A549 (cell line): ENCODE results near the gene SH2D1B. TPM values are rescaled to one million over a fixed set of nuclear protein-coding genes. Genes with fewer than 3 reads are reported as not detected.

Experiments
- ATAC-seq, 2 experiments: fragments of 200-7000 bp in 1 of 2; fragments of >200 bp in 1 of 2; cut with Nextera tagmentation in 1 of 2; cut with Tn5 transposase in 1 of 2; 3 replicates each; pipeline versions ENCODE4 v1.8.0 to v1.9.1; 2018 to 2020; ENCODE audit warnings: mild to moderate bottlenecking in 1 of 2, moderate library complexity in 1 of 2
- CTCF ChIA-PET: fragments of 300-600 bp; sonication (Branson Sonifier 250); formaldehyde crosslinking; extraction: SDS; loops from one replicate; lab custom pipeline; 2021; ENCODE audit warnings: antibody characterized with exemption, inconsistent platforms; lab: Yijun Ruan, JAX
- POLR2A ChIA-PET: fragments of 350-600 bp; formaldehyde crosslinking; extraction: SDS; loops from one replicate; lab custom pipeline; 2021; ENCODE audit warnings: antibody characterized with exemption, inconsistent platforms; lab: Yijun Ruan, JAX
- DNase-seq, 2 experiments: peaks; one replicate each; pipeline versions ENCODE4 v3.0.0 to v3.0.0-alpha.2; 2011 to 2016; ENCODE audit warnings: low read depth in 1 of 2, low spot score in 1 of 2
- FAIRE-seq: peaks from 2 replicates; lab custom pipeline; 2011; peaks lifted over from hg19 to GRCh38; lab: Jason Lieb, UNC
- H3K27ac ChIP-seq, 2 experiments: fragments of >200 bp; sonication (Bioruptor Twin); formaldehyde crosslinking; 3 replicates each; pipeline ENCODE4 v1.5.1; 2016 to 2017
- H3K4me1 ChIP-seq: fragments of >200 bp; sonication (Bioruptor Twin); formaldehyde crosslinking; 3 replicates; pipeline ENCODE4 v1.6.1; 2016
- H3K4me2 ChIP-seq: fragments of >200 bp; sonication (Bioruptor Twin); formaldehyde crosslinking; 3 replicates; pipeline ENCODE4 v1.6.1; 2016
- H3K4me3 ChIP-seq: fragments of >200 bp; sonication (Bioruptor Twin); formaldehyde crosslinking; 3 replicates; pipeline ENCODE4 v1.5.1; 2016
- H3K9me3 ChIP-seq: fragments of >200 bp; sonication (Bioruptor Twin); formaldehyde crosslinking; 3 replicates; pipeline ENCODE4 v1.6.1; 2016
- BHLHE40 ChIP-seq: IDR thresholded peaks from 2 replicates; pipeline ENCODE4 v1.6.1; 2012; ENCODE audit warnings: low read depth, low read length, inconsistent platforms
- CBX2 ChIP-seq: fragments of 200-600 bp; sonication (generic); IDR thresholded peaks from 2 replicates; pipeline ENCODE4 v1.6.1; 2016; ENCODE audit warnings: low read depth, mild to moderate bottlenecking, borderline replicate concordance
- EHF ChIP-seq: fragments of 250-450 bp; sonication (Bioruptor Pico); IDR thresholded peaks from 2 replicates; pipeline ENCODE4 v1.5.0; 2020; ENCODE audit warnings: mild to moderate bottlenecking
- EHMT2 ChIP-seq: fragments of 200-600 bp; sonication (generic); IDR thresholded peaks from 2 replicates; pipeline ENCODE4 v1.6.1; 2016; ENCODE audit warnings: antibody characterized with exemption, low read depth, mild to moderate bottlenecking, moderate library complexity
- FOSB ChIP-seq: fragments of 250-450 bp; sonication (Bioruptor Pico); IDR thresholded peaks from 2 replicates; pipeline ENCODE4 v1.5.0; 2020; ENCODE audit warnings: mild to moderate bottlenecking, moderate library complexity
- HDAC2 ChIP-seq: fragments of 200-600 bp; sonication (generic); IDR thresholded peaks from 2 replicates; pipeline ENCODE4 v1.6.1; 2016
- HOXA7 ChIP-seq: fragments of 250-450 bp; sonication (Bioruptor Pico); IDR thresholded peaks from 2 replicates; pipeline ENCODE4 v1.5.0; 2020; ENCODE audit warnings: mild to moderate bottlenecking, moderate library complexity
- HOXB13 ChIP-seq: fragments of 250-450 bp; sonication (Bioruptor Pico); IDR thresholded peaks from 2 replicates; pipeline ENCODE4 v1.5.0; 2020; ENCODE audit warnings: low read depth, mild to moderate bottlenecking, moderate library complexity
- JUNB ChIP-seq: fragments of >200 bp; sonication (Bioruptor Twin); formaldehyde crosslinking; IDR thresholded peaks from 2 replicates; pipeline ENCODE4 v1.6.1; 2016
- KDM1A ChIP-seq: fragments of 200-600 bp; sonication (generic); IDR thresholded peaks from 2 replicates; pipeline ENCODE4 v1.6.1; 2016; ENCODE audit warnings: low read depth, mild to moderate bottlenecking
- KDM5A ChIP-seq: fragments of 200-600 bp; sonication (generic); IDR thresholded peaks from 2 replicates; pipeline ENCODE4 v1.6.1; 2016; ENCODE audit warnings: antibody characterized with exemption, mild to moderate bottlenecking
- MAZ ChIP-seq: fragments of 150-350 bp; IDR thresholded peaks from 2 replicates; pipeline ENCODE4 v1.6.1; 2014; ENCODE audit warnings: antibody characterized with exemption, low read depth, low read length, borderline replicate concordance
- MYC ChIP-seq: IDR thresholded peaks from 2 replicates; pipeline ENCODE4 v1.6.1; 2012; ENCODE audit warnings: mild to moderate bottlenecking, inconsistent platforms, low read length, improper control_type of control experiment, borderline replicate concordance
- NPAS2 ChIP-seq: fragments of 250-450 bp; sonication (Bioruptor Pico); IDR thresholded peaks from 2 replicates; pipeline ENCODE4 v1.8.0; 2022; ENCODE audit warnings: mild to moderate bottlenecking, moderate library complexity, borderline replicate concordance
- POLR2A ChIP-seq: IDR thresholded peaks from 2 replicates; pipeline ENCODE4 v1.6.1; 2012; ENCODE audit warnings: mild to moderate bottlenecking, low read length
- RAD21 ChIP-seq, 2 experiments: fragments of >200 bp in 1 of 2; sonication (Bioruptor Twin) in 1 of 2; formaldehyde crosslinking in 1 of 2; IDR thresholded peaks in 1 of 2; conservative IDR thresholded peaks in 1 of 2; 2 replicates in 1 of 2; 3 replicates in 1 of 2; pipeline ENCODE4 v1.6.1; 2012 to 2018; ENCODE audit warnings: inconsistent platforms in 1 of 2
- RARB ChIP-seq: fragments of 250-450 bp; sonication (Bioruptor Pico); IDR thresholded peaks from 2 replicates; pipeline ENCODE4 v1.8.0; 2021; ENCODE audit warnings: mild to moderate bottlenecking, moderate library complexity
- RCOR1 ChIP-seq: fragments of 150-350 bp; IDR thresholded peaks from 2 replicates; pipeline ENCODE4 v1.6.1; 2014; ENCODE audit warnings: antibody characterized with exemption, low read length, low read depth
- RFX5 ChIP-seq: fragments of 450-650 bp; IDR thresholded peaks from 2 replicates; pipeline ENCODE4 v1.7.1; 2014; ENCODE audit warnings: antibody characterized with exemption, mild to moderate bottlenecking, moderate library complexity
- RNF2 ChIP-seq: fragments of 200-600 bp; sonication (generic); IDR thresholded peaks from 2 replicates; pipeline ENCODE4 v1.6.1; 2016; ENCODE audit warnings: low read depth, mild to moderate bottlenecking, antibody characterized with exemption, moderate library complexity, borderline replicate concordance
- SMC3 ChIP-seq: fragments of >200 bp; sonication (Bioruptor Twin); formaldehyde crosslinking; IDR thresholded peaks from 3 replicates; pipeline ENCODE4 v1.6.1; 2018; ENCODE audit warnings: inconsistent platforms
- TFCP2L1 ChIP-seq: fragments of 250-450 bp; sonication (Bioruptor Pico); IDR thresholded peaks from 2 replicates; pipeline ENCODE4 v1.5.0; 2021; ENCODE audit warnings: mild to moderate bottlenecking
- ZC3H11A ChIP-seq: fragments of 450-650 bp; IDR thresholded peaks from 2 replicates; pipeline ENCODE4 v1.6.1; 2014; ENCODE audit warnings: antibody characterized with exemption, mild to moderate bottlenecking
- WGBS: methylation state at CpG from one replicate; pipeline ENCODE4 v1.1.6; 2017; ENCODE audit errors: missing lambda C conversion rate; 5-methylcytosine and 5-hydroxymethylcytosine counted together
- polyA plus RNA-seq, 4 experiments: library from polyadenylated mRNA; depleted of rRNA in 3 of 4; stranded (reverse); fragments of >200 nt; fragmentation: RNase III in 1 of 4; extraction: RNeasy Plus Mini Kit Qiagen cat#74134 plus additional on column Dnase treatment in 1 of 4; gene quantifications; 2 replicates in 3 of 4; 3 replicates in 1 of 4; pipeline ENCODE4 v1.2.3, GENCODE V29; 2011 to 2017
- TF ChIP-seq, protein P1 (sequence below): IDR thresholded peaks from 2 replicates; pipeline ENCODE4 v1.6.1; 2012
- TF ChIP-seq, protein P2 (sequence below): fragments of 450-650 bp; IDR thresholded peaks from 2 replicates; pipeline ENCODE4 v1.6.1; 2014; ENCODE audit warnings: antibody characterized with exemption
- TF ChIP-seq, protein P3 (sequence below): fragments of >200 bp; sonication (Bioruptor Twin); formaldehyde crosslinking; IDR thresholded peaks from 3 replicates; pipeline ENCODE4 v1.6.1; 2016
- TF ChIP-seq, protein P4 (sequence below): IDR thresholded peaks from 2 replicates; pipeline ENCODE4 v1.6.1; 2012
- TF ChIP-seq, protein P5 (sequence below): fragments of 200-600 bp; sonication (generic); IDR thresholded peaks from 2 replicates; pipeline ENCODE4 v1.6.1; 2016; ENCODE audit warnings: antibody characterized with exemption, mild to moderate bottlenecking, moderate library complexity

Gene SH2D1B
- polyA plus RNA-seq, 2 of the 4 experiments (the other 2 are of a cell fraction): 0.04 TPM; not detected in 1

DNA sequence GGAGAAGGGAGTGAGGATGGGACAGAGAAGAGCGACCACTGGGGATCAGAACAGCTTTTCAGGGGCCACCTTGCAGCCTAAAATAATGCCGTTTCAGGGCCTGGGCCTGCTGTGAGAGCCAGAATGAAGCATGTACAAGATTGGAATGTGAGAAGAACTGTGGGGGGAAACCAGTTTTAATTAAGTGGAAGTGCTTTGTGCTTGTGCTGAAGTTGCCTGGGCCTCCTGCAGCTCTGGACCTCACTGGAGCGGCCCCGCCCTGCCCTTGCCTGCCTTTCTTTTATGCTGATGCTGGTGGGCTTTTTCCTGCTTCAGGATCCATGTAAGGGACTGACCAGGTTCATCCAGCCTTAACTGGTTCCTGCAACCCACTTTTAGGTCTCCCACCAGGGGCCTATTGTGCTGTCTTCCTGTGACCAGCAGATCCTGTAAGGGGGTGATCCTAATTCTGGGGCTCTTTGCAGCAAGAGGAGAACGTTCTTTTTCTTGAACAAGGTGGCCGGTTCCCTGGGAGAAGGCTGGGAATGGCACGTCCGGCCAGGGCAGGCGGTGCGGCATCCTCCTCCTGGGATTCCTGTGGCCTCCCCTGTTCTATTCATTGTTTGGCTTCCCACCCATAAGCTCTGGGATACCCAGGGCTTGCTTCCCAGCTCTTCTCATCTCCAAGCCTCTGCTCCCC is 27.2 kb downstream of the SH2D1B start:
- FAIRE-seq: no peak
- POLR2A ChIA-PET: no interaction called here
- 81% methylated on average over 10 of the region's 10 CpGs for WGBS

DNA sequence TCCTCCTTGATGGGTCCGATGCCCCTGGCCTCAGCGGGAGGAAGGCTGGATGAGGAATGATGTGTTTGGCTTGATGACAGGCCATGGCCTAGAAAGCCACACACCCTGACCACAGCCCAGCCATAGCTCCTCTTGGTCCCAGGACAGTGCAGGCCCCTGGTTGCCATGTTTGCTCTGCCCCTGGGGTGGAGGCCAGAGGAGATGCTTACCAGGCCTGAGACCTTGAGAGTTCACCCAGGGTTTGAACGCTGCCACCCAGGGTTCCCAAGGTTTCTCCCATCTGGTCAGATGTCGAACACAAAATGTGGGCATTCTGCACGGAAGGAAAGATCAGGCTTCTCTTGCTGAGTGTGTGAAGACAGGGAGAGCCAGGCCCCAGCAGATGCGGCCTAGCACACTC is 27.8 kb downstream of the SH2D1B start:
- CTCF ChIA-PET: interaction anchor here (1.5 to 5.0 kb wide), 2 partner anchors 7 to 328 kb away, joined by 4 to 35 read pairs; no protein-coding TSS in a partner anchor
- WGBS: 76% methylated on average over 5 of the region's 6 CpGs
- no peak overlapping the region for H3K4me3 ChIP-seq

More for the DNA sequence above, 27.2 kb downstream of the SH2D1B start:
- Histone ChIP-seq H3K4me2 (no peak overlapping the region), H3K4me3 (no peak overlapping the region), H3K27ac (no peak overlapping the region), H3K4me1 (peaks cover 20% of the 10 kb centered on the region), H3K9me3 (no peaks in the 10 kb centered on the region)
- no peak for TF ChIP-seq MYC
- TF ChIP-seq HOXB13: no peak
- TF ChIP-seq CBX2: no peak
- CTCF ChIA-PET: interaction anchor here (1.5 to 5.0 kb wide), 2 partner anchors 6 to 328 kb away, joined by 4 to 35 read pairs; no protein-coding TSS in a partner anchor
- ATAC-seq: no peak
- DNase-seq: no peak

DNA sequence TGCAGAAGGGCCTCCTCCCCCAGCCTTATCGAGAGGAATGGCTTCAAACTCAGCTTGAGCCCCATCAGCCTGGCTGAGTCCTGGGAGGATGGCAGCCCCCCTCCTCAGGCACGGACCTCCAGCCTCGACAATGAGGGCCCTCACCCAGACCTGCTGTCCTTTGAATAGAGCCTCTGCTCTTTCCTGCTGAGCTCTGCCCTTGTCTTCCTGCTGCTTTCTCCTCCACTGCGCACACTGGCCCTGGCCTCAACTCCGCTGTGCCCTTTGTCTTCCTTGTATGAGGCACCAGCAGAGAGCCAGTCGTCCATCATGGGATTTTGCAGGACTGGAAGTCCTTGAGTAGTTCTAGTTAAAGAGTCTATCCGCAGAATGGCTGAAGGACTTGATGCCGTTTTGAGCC is 28.4 kb downstream of the SH2D1B start:
- ATAC-seq (no peak), FAIRE-seq (no peak), DNase-seq (no peak)
- H3K27ac ChIP-seq: no peak overlapping the region; a peak in 1 of 6 replicates
- H3K4me2 ChIP-seq: no peak overlapping the region
- ChIA-PET CTCF (interaction anchor here (5.0 kb wide), 1 partner anchor 8 kb away, joined by 35 read pairs; no protein-coding TSS in a partner anchor), POLR2A (no interaction called here)
- H3K4me1 ChIP-seq: peaks cover 20% of the 10 kb centered on the region
- no peaks in the 10 kb centered on the region for H3K9me3 ChIP-seq
- no peak overlapping the region for H3K4me3 ChIP-seq
- 76% methylated on average over 8 of the region's 8 CpGs for WGBS
- no peak for TF ChIP-seq FOSB (CRISPR knock-in tag)
- no peak for TF ChIP-seq RFX5
- no peak for TF ChIP-seq ZC3H11A
- no peak for TF ChIP-seq KDM5A
- TF ChIP-seq, protein P1, sequence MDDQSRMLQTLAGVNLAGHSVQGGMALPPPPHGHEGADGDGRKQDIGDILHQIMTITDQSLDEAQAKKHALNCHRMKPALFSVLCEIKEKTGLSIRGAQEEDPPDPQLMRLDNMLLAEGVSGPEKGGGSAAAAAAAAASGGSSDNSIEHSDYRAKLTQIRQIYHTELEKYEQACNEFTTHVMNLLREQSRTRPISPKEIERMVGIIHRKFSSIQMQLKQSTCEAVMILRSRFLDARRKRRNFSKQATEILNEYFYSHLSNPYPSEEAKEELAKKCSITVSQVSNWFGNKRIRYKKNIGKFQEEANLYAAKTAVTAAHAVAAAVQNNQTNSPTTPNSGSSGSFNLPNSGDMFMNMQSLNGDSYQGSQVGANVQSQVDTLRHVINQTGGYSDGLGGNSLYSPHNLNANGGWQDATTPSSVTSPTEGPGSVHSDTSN: no peak
- TF ChIP-seq RNF2: no peak
- no peak for TF ChIP-seq HDAC2
- TF ChIP-seq EHF (CRISPR knock-in tag): no peak
- no peak for TF ChIP-seq RCOR1
- TF ChIP-seq, protein P2, sequence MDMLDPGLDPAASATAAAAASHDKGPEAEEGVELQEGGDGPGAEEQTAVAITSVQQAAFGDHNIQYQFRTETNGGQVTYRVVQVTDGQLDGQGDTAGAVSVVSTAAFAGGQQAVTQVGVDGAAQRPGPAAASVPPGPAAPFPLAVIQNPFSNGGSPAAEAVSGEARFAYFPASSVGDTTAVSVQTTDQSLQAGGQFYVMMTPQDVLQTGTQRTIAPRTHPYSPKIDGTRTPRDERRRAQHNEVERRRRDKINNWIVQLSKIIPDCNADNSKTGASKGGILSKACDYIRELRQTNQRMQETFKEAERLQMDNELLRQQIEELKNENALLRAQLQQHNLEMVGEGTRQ: no peak
- no peak for TF ChIP-seq RAD21 (conservative IDR thresholded peaks at IDR 0.05 in 1 of 2, IDR thresholded peaks at IDR 0.05 in 1 of 2)
- no peak for TF ChIP-seq HOXA7
- no peak for TF ChIP-seq POLR2A
- TF ChIP-seq TFCP2L1 (CRISPR knock-in tag): no peak

More for the DNA sequence above, 27.8 kb downstream of the SH2D1B start:
- H3K27ac ChIP-seq: no peak overlapping the region
- ATAC-seq (no peak), FAIRE-seq (no peak), DNase-seq (no peak)
- POLR2A ChIA-PET: no interaction called here
- H3K4me1 ChIP-seq: peaks cover 20% of the 10 kb centered on the region
- TF ChIP-seq JUNB (no peak), EHMT2 (no peak), RARB (CRISPR knock-in tag) (no peak), BHLHE40 (no peak), NPAS2 (CRISPR knock-in tag) (no peak), SMC3 (no peak), KDM1A (no peak), RAD21 (conservative IDR thresholded peaks at IDR 0.05 in 1 of 2, IDR thresholded peaks at IDR 0.05 in 1 of 2) (no peak), MAZ (no peak), FOSB (CRISPR knock-in tag) (no peak)
- TF ChIP-seq, protein P3, sequence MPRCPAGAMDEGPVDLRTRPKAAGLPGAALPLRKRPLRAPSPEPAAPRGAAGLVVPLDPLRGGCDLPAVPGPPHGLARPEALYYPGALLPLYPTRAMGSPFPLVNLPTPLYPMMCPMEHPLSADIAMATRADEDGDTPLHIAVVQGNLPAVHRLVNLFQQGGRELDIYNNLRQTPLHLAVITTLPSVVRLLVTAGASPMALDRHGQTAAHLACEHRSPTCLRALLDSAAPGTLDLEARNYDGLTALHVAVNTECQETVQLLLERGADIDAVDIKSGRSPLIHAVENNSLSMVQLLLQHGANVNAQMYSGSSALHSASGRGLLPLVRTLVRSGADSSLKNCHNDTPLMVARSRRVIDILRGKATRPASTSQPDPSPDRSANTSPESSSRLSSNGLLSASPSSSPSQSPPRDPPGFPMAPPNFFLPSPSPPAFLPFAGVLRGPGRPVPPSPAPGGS: no peak
- TF ChIP-seq, protein P4, sequence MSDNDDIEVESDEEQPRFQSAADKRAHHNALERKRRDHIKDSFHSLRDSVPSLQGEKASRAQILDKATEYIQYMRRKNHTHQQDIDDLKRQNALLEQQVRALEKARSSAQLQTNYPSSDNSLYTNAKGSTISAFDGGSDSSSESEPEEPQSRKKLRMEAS: no peak
- TF ChIP-seq, protein P5, sequence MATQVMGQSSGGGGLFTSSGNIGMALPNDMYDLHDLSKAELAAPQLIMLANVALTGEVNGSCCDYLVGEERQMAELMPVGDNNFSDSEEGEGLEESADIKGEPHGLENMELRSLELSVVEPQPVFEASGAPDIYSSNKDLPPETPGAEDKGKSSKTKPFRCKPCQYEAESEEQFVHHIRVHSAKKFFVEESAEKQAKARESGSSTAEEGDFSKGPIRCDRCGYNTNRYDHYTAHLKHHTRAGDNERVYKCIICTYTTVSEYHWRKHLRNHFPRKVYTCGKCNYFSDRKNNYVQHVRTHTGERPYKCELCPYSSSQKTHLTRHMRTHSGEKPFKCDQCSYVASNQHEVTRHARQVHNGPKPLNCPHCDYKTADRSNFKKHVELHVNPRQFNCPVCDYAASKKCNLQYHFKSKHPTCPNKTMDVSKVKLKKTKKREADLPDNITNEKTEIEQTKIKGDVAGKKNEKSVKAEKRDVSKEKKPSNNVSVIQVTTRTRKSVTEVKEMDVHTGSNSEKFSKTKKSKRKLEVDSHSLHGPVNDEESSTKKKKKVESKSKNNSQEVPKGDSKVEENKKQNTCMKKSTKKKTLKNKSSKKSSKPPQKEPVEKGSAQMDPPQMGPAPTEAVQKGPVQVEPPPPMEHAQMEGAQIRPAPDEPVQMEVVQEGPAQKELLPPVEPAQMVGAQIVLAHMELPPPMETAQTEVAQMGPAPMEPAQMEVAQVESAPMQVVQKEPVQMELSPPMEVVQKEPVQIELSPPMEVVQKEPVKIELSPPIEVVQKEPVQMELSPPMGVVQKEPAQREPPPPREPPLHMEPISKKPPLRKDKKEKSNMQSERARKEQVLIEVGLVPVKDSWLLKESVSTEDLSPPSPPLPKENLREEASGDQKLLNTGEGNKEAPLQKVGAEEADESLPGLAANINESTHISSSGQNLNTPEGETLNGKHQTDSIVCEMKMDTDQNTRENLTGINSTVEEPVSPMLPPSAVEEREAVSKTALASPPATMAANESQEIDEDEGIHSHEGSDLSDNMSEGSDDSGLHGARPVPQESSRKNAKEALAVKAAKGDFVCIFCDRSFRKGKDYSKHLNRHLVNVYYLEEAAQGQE: no peak
- H3K9me3 ChIP-seq: no peaks in the 10 kb centered on the region
- H3K4me2 ChIP-seq: no peak overlapping the region
